B cell (primary cell): Measurements from ENCODE around the gene ATP5F1E. TPM values are rescaled to one million over a fixed set of nuclear protein-coding genes. Genes with fewer than 3 reads are reported as not detected.

ENCODE experiments used
- ATAC-seq: fragments of 200-7000 bp; cut with Tn5 transposase; one replicate; pipeline ENCODE4 v1.10.0; 2021; ENCODE audit warnings: low read depth, mild to moderate bottlenecking, moderate number of reproducible peaks, moderate library complexity
- CTCF ChIA-PET: fragments of 350-600 bp; sonication (Branson Sonifier 250); formaldehyde crosslinking; loops from one replicate; lab custom pipeline; 2021; ENCODE audit warnings: antibody characterized with exemption, inconsistent platforms; lab: Charles Lee
- POLR2A ChIA-PET: fragments of 350-600 bp; sonication (Branson Sonifier 250); formaldehyde crosslinking; loops from one replicate; lab custom pipeline; 2021; ENCODE audit warnings: antibody characterized with exemption; lab: Charles Lee
- DNase-seq: peaks from one replicate; pipeline ENCODE4 v3.0.0; 2013
- H2AFZ ChIP-seq: 2 replicates; pipeline ENCODE4 v1.6.1; 2012; ENCODE audit warnings: mild to moderate bottlenecking, low read depth, low read length; ENCODE audit not compliant: insufficient read depth, poor library complexity, severe bottlenecking
- H3K27ac ChIP-seq, 2 donors: 1 replicate in 1 of 2; 2 replicates in 1 of 2; pipeline ENCODE4 v1.5.1; 2012 to 2013; ENCODE audit warnings: low read length in 2 of 2, mild to moderate bottlenecking in 2 of 2, moderate library complexity in 1 of 2
- H3K27me3 ChIP-seq, 4 experiments: fragments of 200-600 bp in 1 of 4; sonication (generic) in 1 of 4; replicated peaks in 1 of 4; 1 replicate in 2 of 4; 2 replicates in 2 of 4; pipeline versions ENCODE4 v1.6.1 to v1.7.0; 2013 to 2016; ENCODE audit warnings: low read length in 3 of 4, mild to moderate bottlenecking in 2 of 4, mixed read lengths in 1 of 4, moderate library complexity in 1 of 4; ENCODE audit not compliant: insufficient read depth in 4 of 4, control insufficient read depth in 3 of 4; ENCODE audit errors: control extremely low read depth in 1 of 4
- H3K36me3 ChIP-seq, 2 experiments: replicated peaks in 1 of 2; 1 replicate in 1 of 2; 2 replicates in 1 of 2; pipeline versions ENCODE4 v1.6.1 to v1.7.1; 2013; ENCODE audit warnings: low read length in 1 of 2; ENCODE audit not compliant: insufficient read depth in 2 of 2, control insufficient read depth in 1 of 2; ENCODE audit errors: control extremely low read depth in 1 of 2, extremely low read depth in 1 of 2
- H3K4me1 ChIP-seq, 2 donors: fragments of 200-600 bp in 1 of 2; sonication (generic) in 1 of 2; 1 replicate in 1 of 2; 2 replicates in 1 of 2; pipeline versions ENCODE4 v1.5.1 to v1.6.1; 2013 to 2017; ENCODE audit warnings: low read length in 2 of 2; ENCODE audit not compliant: control insufficient read depth in 2 of 2, insufficient read depth in 2 of 2
- H3K4me2 ChIP-seq: replicated peaks from 2 replicates; pipeline ENCODE3; 2012; ENCODE audit warnings: mild to moderate bottlenecking, low read depth, low read length; ENCODE audit not compliant: poor library complexity, severe bottlenecking
- H3K4me3 ChIP-seq, 5 experiments: fragments of 200-600 bp in 1 of 5; sonication (generic) in 1 of 5; 1 replicate in 3 of 5; 2 replicates in 2 of 5; pipeline versions ENCODE4 v1.5.1 to v1.7.0; 2011 to 2016; ENCODE audit warnings: low read length in 4 of 5, mild to moderate bottlenecking in 4 of 5, low read depth in 2 of 5, control low read depth in 1 of 5, moderate library complexity in 1 of 5; ENCODE audit not compliant: insufficient read depth in 1 of 5; ENCODE audit errors: control extremely low read depth in 1 of 5, extremely low read depth in 1 of 5
- H3K79me2 ChIP-seq: fragments of 200-600 bp; sonication (generic); one replicate; pipeline ENCODE4 v1.6.0; 2016; ENCODE audit warnings: low read length; ENCODE audit not compliant: control insufficient read depth, insufficient read depth
- H3K9ac ChIP-seq: fragments of 200-600 bp; sonication (generic); 2 replicates; pipeline ENCODE4 v1.6.1; 2017; ENCODE audit warnings: mild to moderate bottlenecking, low read length, moderate library complexity
- H3K9me3 ChIP-seq, 3 donors: one replicate each; pipeline versions ENCODE4 v1.6.1 to v1.7.1; 2013; ENCODE audit warnings: low read length in 2 of 3; ENCODE audit not compliant: control insufficient read depth in 2 of 3, insufficient read depth in 1 of 3; ENCODE audit errors: control extremely low read depth in 1 of 3
- H4K20me1 ChIP-seq: 2 replicates; pipeline ENCODE4 v1.6.0; 2012; ENCODE audit warnings: mild to moderate bottlenecking, low read length; ENCODE audit not compliant: insufficient read depth, control insufficient read depth, poor library complexity, severe bottlenecking
- H3K27ac Mint-ChIP-seq: one replicate; pipeline ENCODE4 v1.8.0; 2021; ENCODE audit warnings: mixed read lengths
- H3K27me3 Mint-ChIP-seq: one replicate; pipeline ENCODE4 v1.8.0; 2021; ENCODE audit warnings: mixed read lengths
- H3K4me1 Mint-ChIP-seq: one replicate; pipeline ENCODE4 v1.8.0; 2021; ENCODE audit warnings: mixed read lengths
- H3K4me3 Mint-ChIP-seq: one replicate; pipeline ENCODE4 v1.8.0; 2021; ENCODE audit warnings: mixed read lengths
- H3K9me3 Mint-ChIP-seq: one replicate; pipeline ENCODE4 v1.8.0; 2022; ENCODE audit warnings: mixed read lengths; ENCODE audit not compliant: insufficient read depth
- EZH2 ChIP-seq: IDR thresholded peaks from 2 replicates; pipeline ENCODE4 v1.6.1; 2012; ENCODE audit warnings: borderline replicate concordance, low read depth, mild to moderate bottlenecking, moderate library complexity, low read length; ENCODE audit not compliant: insufficient read depth, poor library complexity, severe bottlenecking
- WGBS: methylation state at CpG from one replicate; pipeline ENCODE4 v1.1.5; 2013; ENCODE audit warnings: missing lambda C conversion rate; ENCODE audit not compliant: insufficient coverage; 5-methylcytosine and 5-hydroxymethylcytosine counted together
- intact Hi-C: fragments of 100-400 bp; cut with micrococcal nuclease; formaldehyde crosslinking; loops from one replicate; pipeline ENCODE4 v1.10.0; 2022
- polyA plus RNA-seq: library from polyadenylated mRNA; depleted of rRNA; stranded (reverse); fragments of >200 nt; gene quantifications from 2 replicates; pipeline ENCODE4 v1.2.3, GENCODE V29; 2012
- total RNA-seq, 2 donors: library from RNA; stranded (reverse); fragments of 120-200 nt in 1 of 2; gene quantifications; 1 replicate in 1 of 2; 2 replicates in 1 of 2; pipeline versions ENCODE4 v1.2.3 to v1.2.4, GENCODE V29; 2013 to 2022
- TF ChIP-seq, protein P1 (sequence below): fragments of 200-600 bp; IDR thresholded peaks from one replicate; pipeline ENCODE4 v1.8.0; 2022; ENCODE audit warnings: antibody characterized with exemption, mild to moderate bottlenecking

ATP5F1E gene
- total and polyA plus RNA-seq, 2 donors (not counting 1 experiment from before 2014, with no cell fraction given): 22.2 to 55.0 TPM

DNA sequence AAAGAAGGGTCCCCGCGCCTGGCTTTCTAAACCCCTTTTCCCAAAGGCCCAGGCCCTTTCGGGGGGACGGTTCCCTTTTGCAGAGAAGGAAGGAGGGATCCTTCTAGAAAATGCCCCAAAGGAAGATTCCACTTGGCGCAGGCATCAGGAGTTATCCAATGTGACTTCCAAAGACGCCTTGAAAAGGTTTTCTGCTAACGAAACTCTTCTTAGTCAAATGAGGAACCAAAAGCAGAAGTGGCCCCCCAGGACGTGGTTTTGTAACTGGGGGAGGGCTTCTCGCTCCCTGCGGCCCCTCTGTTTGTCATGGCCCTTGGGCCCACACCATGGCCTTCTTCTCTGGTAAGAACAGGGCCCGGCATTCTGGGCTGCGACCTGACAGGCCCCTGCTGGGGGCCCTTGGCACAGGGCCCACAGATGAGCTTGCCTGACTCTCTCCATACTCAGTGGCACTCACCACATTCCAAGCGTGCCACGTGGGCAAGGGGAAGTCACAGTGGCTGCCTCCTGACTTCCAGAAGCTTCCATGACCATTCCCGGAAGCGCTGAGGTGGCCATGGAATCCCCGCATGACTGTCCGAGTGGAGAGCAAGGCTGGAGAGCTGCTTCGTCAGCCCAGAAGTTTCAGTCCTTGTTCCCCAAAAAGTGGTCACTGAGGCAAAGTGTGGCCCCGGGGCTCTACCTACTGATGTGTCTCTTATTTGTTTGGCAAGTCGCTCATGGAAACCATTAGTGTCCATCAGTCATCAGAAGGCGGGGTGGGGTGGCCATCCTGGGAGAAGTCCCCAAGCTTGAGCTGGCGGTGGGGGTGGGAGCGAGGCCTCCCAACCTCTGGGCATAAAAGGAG, 24.2 kb downstream of the ATP5F1E start:
- POLR2A ChIA-PET: interaction anchor here (0.5 to 1.6 kb wide), 6 partner anchors 13 to 100 kb away, joined by 3 to 22 read pairs (median 4); partner anchors contain the start of gene ATP5F1E
- WGBS: 12% methylated on average over 20 of the region's 24 CpGs
- peak overlapping the region; percentile 86 for H3K4me2 ChIP-seq

More for the DNA sequence above, 24.2 kb downstream of the ATP5F1E start:
- H3K27ac Mint-ChIP-seq: peak overlapping the region; percentile 99
- peak; percentile 15 for ATAC-seq
- TF ChIP-seq EZH2: no peak
- TF ChIP-seq, protein P1, sequence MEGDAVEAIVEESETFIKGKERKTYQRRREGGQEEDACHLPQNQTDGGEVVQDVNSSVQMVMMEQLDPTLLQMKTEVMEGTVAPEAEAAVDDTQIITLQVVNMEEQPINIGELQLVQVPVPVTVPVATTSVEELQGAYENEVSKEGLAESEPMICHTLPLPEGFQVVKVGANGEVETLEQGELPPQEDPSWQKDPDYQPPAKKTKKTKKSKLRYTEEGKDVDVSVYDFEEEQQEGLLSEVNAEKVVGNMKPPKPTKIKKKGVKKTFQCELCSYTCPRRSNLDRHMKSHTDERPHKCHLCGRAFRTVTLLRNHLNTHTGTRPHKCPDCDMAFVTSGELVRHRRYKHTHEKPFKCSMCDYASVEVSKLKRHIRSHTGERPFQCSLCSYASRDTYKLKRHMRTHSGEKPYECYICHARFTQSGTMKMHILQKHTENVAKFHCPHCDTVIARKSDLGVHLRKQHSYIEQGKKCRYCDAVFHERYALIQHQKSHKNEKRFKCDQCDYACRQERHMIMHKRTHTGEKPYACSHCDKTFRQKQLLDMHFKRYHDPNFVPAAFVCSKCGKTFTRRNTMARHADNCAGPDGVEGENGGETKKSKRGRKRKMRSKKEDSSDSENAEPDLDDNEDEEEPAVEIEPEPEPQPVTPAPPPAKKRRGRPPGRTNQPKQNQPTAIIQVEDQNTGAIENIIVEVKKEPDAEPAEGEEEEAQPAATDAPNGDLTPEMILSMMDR: no peak
- H3K9me3 ChIP-seq: peaks cover 0 to 6% (median 0%) of the 10 kb centered on the region in 3 donors
- H3K4me3 Mint-ChIP-seq: peak overlapping the region; percentile 98
- peaks cover 27% of the 10 kb centered on the region for H4K20me1 ChIP-seq
- H2AFZ ChIP-seq: peak overlapping the region; percentile 64
- peak overlapping the region; percentile 95 to 97 for H3K27ac ChIP-seq
- H3K27me3 ChIP-seq: no peaks in the 10 kb centered on the region
- H3K4me1 ChIP-seq: peaks cover 37 to 57% of the 10 kb centered on the region in 2 donors
- H3K36me3 ChIP-seq: peaks cover 0 to 14% of the 10 kb centered on the region in 2 experiments
- peak overlapping the region; percentile 40 to 91 (median 88) for H3K4me3 ChIP-seq
- CTCF ChIA-PET: interaction anchor here (1.0 to 3.3 kb wide), 3 partner anchors 10 to 80 kb away, joined by 3 to 32 read pairs (median 6); partner anchors contain the start of gene ATP5F1E
- H3K27me3 Mint-ChIP-seq: no peaks in the 10 kb centered on the region
- intact Hi-C loops: loop anchor here (1.0 to 10.0 kb wide), 5 partner anchors 8 to 1613 kb away; partner anchors contain the start of genes ATP5F1E and RBM38
- no peaks in the 10 kb centered on the region for H3K9me3 Mint-ChIP-seq
- peak; percentile 89 for DNase-seq
- peaks cover 47% of the 10 kb centered on the region for H3K79me2 ChIP-seq
- H3K4me1 Mint-ChIP-seq: peaks cover 66% of the 10 kb centered on the region
- H3K9ac ChIP-seq: peak overlapping the region; percentile 80
